ENCODE measurements around the gene PDPR.
"Not testable (repeated sequence)": the region's sequence is repeated elsewhere in the genome, so short reads cannot be mapped to it uniquely, and the experiment has no call there.

The PDPR gene

GRCh38 chr16:70162041-70162451 lies 47.9 kb downstream of the PDPR start:
- DNase-seq = no peak

GRCh38 chr16:70163596-70163995 lies 49.5 kb downstream of the PDPR start:
- DNase-seq = no peak

- DNase-seq = not testable (repeated sequence)
These were observed 52.6 kb downstream of the PDPR start for GRCh38 chr16:70166688-70167087.

- not testable (repeated sequence) for DNase-seq
These were observed 59.2 kb downstream of the PDPR start, which contains the start of gene CLEC18C for GRCh38 chr16:70173212-70173837. CLEC18C (plus strand) TSS chr16:70173787; CDS start chr16:70174279, 492 bp downstream.

- DNase-seq = not testable (repeated sequence)
These were observed 59.8 kb downstream of the PDPR start for GRCh38 chr16:70173916-70174315.

- not testable (repeated sequence) for DNase-seq
These were observed 60.3 kb downstream of the PDPR start for GRCh38 chr16:70174387-70174932.

- not testable (repeated sequence) for DNase-seq
These were observed 73.9 kb downstream of the PDPR start for GRCh38 chr16:70187858-70188607.

GRCh38 chr16:70188608-70188915 lies 74.4 kb downstream of the PDPR start:
- not testable (repeated sequence) for DNase-seq

GRCh38 chr16:70190574-70190973 lies 76.4 kb downstream of the PDPR start:
- not testable (repeated sequence) for DNase-seq

- not testable (repeated sequence) for DNase-seq
These were observed 82.7 kb downstream of the PDPR start for GRCh38 chr16:70196683-70197300.

- not testable (repeated sequence) for DNase-seq
These were observed 83.5 kb downstream of the PDPR start for GRCh38 chr16:70197611-70198010.

GRCh38 chr16:70198230-70198629 lies 84.1 kb downstream of the PDPR start:
- not testable (repeated sequence) for DNase-seq

- DNase-seq = not testable (repeated sequence)
These were observed 84.5 kb downstream of the PDPR start for GRCh38 chr16:70198666-70199065.

GRCh38 chr16:70199170-70199569 lies 85.0 kb downstream of the PDPR start:
- DNase-seq = not testable (repeated sequence)

GRCh38 chr16:70200063-70200462 lies 85.9 kb downstream of the PDPR start:
- DNase-seq = not testable (repeated sequence)

GRCh38 chr16:70203508-70203907 lies 89.4 kb downstream of the PDPR start:
- DNase-seq = not testable (repeated sequence)

- DNase-seq = not testable (repeated sequence)
These were observed 89.9 kb downstream of the PDPR start for GRCh38 chr16:70204010-70204409.

GRCh38 chr16:70204668-70205405 lies 90.7 kb downstream of the PDPR start:
- DNase-seq = not testable (repeated sequence)

GRCh38 chr16:70206382-70206781 lies 92.2 kb downstream of the PDPR start:
- DNase-seq = not testable (repeated sequence)
